HepG2 (cell line): Measurements from ENCODE around the gene ZSCAN31. TPM values are rescaled to one million over a fixed set of nuclear protein-coding genes. Genes with fewer than 3 reads are reported as not detected.
A peak's percentile ranks its signal among the peaks of the same experiment; 100 is the strongest.
"Not testable (repeated sequence)": the region's sequence is repeated elsewhere in the genome, so short reads cannot be mapped to it uniquely, and the experiment has no call there.

Experiments
- ATAC-seq: fragments of 200-7000 bp; cut with Tn5 transposase; 3 replicates; pipeline ENCODE4 v1.9.1; 2020; ENCODE audit warnings: mild to moderate bottlenecking, moderate library complexity
- BruUV-seq: library from RNA; stranded (reverse); fragments of 400-500 nt; replicated peaks from 2 replicates; lab custom pipeline; 2021; lab: Mats Ljungman, UMichigan
- CTCF ChIA-PET: fragments of 300-600 bp; formaldehyde crosslinking; extraction: SDS; loops from one replicate; lab custom pipeline; 2021; ENCODE audit warnings: low total read pairs, inconsistent platforms, low intra/inter-chr PET ratio; lab: Yijun Ruan, JAX
- POLR2A ChIA-PET: fragments of 350-600 bp; sonication (Branson Sonifier 250); formaldehyde crosslinking; loops from one replicate; lab custom pipeline; 2020; ENCODE audit warnings: antibody characterized with exemption, inconsistent platforms; lab: Yijun Ruan, JAX
- DNase-seq: peaks from one replicate; pipeline ENCODE4 v3.0.0-alpha.2; 2015; ENCODE audit warnings: low spot score
- FAIRE-seq: peaks from 3 replicates; lab custom pipeline; 2011; peaks lifted over from hg19 to GRCh38; lab: Jason Lieb, UNC
- H2AFZ ChIP-seq: one replicate; pipeline ENCODE4 v1.6.1; 2011; ENCODE audit warnings: low read length, inconsistent platforms
- H3K27ac ChIP-seq: fragments of 300-600 bp; 3 replicates; pipeline ENCODE4 v1.8.0; 2011; ENCODE audit warnings: mixed run types, mild to moderate bottlenecking, mixed read lengths, low read length, inconsistent platforms; ENCODE audit not compliant: insufficient read depth; ENCODE audit errors: extremely low read length
- H3K27me3 ChIP-seq, 2 experiments: fragments of 200-600 bp in 1 of 2; 2 replicates in 1 of 2; 3 replicates in 1 of 2; pipeline versions ENCODE4 v1.6.0 to v1.8.0; 2011; ENCODE audit warnings: low read length in 2 of 2, mild to moderate bottlenecking in 2 of 2, moderate library complexity in 2 of 2, inconsistent platforms in 1 of 2; ENCODE audit not compliant: insufficient read depth in 2 of 2, control insufficient read depth in 1 of 2
- H3K36me3 ChIP-seq, 2 experiments: fragments of 200-600 bp in 1 of 2; replicated peaks in 1 of 2; 2 replicates in 1 of 2; 3 replicates in 1 of 2; pipeline versions ENCODE4 v1.5.1 to v1.8.0; 2011; ENCODE audit warnings: low read length in 2 of 2, inconsistent platforms in 1 of 2; ENCODE audit not compliant: insufficient read depth in 2 of 2, control insufficient read depth in 1 of 2
- H3K4me1 ChIP-seq: 2 replicates; pipeline ENCODE4 v1.5.1; 2012; ENCODE audit warnings: low read length, inconsistent platforms; ENCODE audit not compliant: insufficient read depth
- H3K4me2 ChIP-seq: 2 replicates; pipeline ENCODE4 v1.6.0; 2011; ENCODE audit warnings: low read depth, low read length, inconsistent platforms
- H3K4me3 ChIP-seq, 3 experiments: fragments of 200-600 bp in 1 of 3; sonication (generic), shearing (Covaris generic) in 1 of 3; replicated peaks in 1 of 3; 2 replicates each; pipeline ENCODE4 v1.5.1; 2011 to 2016; ENCODE audit warnings: low read length in 3 of 3, inconsistent platforms in 2 of 3, low read depth in 2 of 3, mild to moderate bottlenecking in 2 of 3, control low read depth in 1 of 3, mixed read lengths in 1 of 3; ENCODE audit not compliant: insufficient read depth in 1 of 3
- H3K79me2 ChIP-seq: one replicate; pipeline ENCODE4 v1.6.1; 2011; ENCODE audit warnings: low read length, inconsistent platforms; ENCODE audit not compliant: insufficient read depth
- H3K9ac ChIP-seq: 2 replicates; pipeline ENCODE4 v1.6.0; 2011; ENCODE audit warnings: mild to moderate bottlenecking, low read depth, low read length, inconsistent platforms; ENCODE audit not compliant: insufficient read depth
- H3K9me3 ChIP-seq: 2 replicates; pipeline ENCODE4 v1.5.1; 2012; ENCODE audit warnings: mild to moderate bottlenecking, low read length
- H4K20me1 ChIP-seq: 2 replicates; pipeline ENCODE4 v1.6.0; 2011; ENCODE audit warnings: inconsistent platforms, mild to moderate bottlenecking, low read length, moderate library complexity; ENCODE audit not compliant: insufficient read depth
- ZFP1 ChIP-seq: IDR thresholded peaks from 2 replicates; pipeline ENCODE4 v1.6.1; 2016
- ZNF576 ChIP-seq: sonication (generic); formaldehyde crosslinking; IDR thresholded peaks from 2 replicates; pipeline ENCODE4 v1.4.0; 2020; ENCODE audit warnings: mild to moderate bottlenecking, missing genetic modification reagents
- ZNF629 ChIP-seq: sonication (generic); formaldehyde crosslinking; conservative IDR thresholded peaks from 2 replicates; pipeline ENCODE4 v1.5.0; 2020; ENCODE audit warnings: missing genetic modification reagents
- WGBS: methylation state at CpG from one replicate; pipeline ENCODE4 v1.1.6; 2017; ENCODE audit warnings: low lambda C conversion rate; 5-methylcytosine and 5-hydroxymethylcytosine counted together
- in situ Hi-C: cut with HindIII; loops from 2 replicates; pipeline ENCODE4 v1.10.0; 2017; ENCODE audit warnings: low pct_unique_long_range_greater_than_20kb; ENCODE audit not compliant: extremely low pct_ligation_motif_present
- intact Hi-C: fragments of 100-400 bp; cut with micrococcal nuclease; formaldehyde crosslinking; loops from one replicate; pipeline ENCODE4 v1.10.0; 2022; ENCODE audit not compliant: unreplicated experiment
- polyA plus RNA-seq, 8 experiments: library from polyadenylated mRNA; depleted of rRNA in 3 of 8; stranded (reverse) in 7 of 8; unstranded in 1 of 8; fragments of >200 nt; fragmentation: Illumina TruSeq in 4 of 8; extraction: Trizol in 4 of 8; gene quantifications; 2 replicates each; pipeline versions ENCODE4 v1.2.1 to v1.2.3, GENCODE V29; 2011 to 2016; ENCODE audit warnings: low read depth in 4 of 8, missing spikeins in 1 of 8, mixed read lengths in 1 of 8; ENCODE audit not compliant: insufficient read depth in 1 of 8
- total RNA-seq, 5 experiments: library from RNA; depleted of rRNA; stranded (reverse); fragments of >200 nt; fragmentation: Illumina TruSeq; extraction: Trizol; gene quantifications; 2 replicates each; pipeline ENCODE4 v1.2.3, GENCODE V29; 2016; ENCODE audit warnings: low read depth in 1 of 5

Gene ZSCAN31
- total and polyA plus RNA-seq, 2 of the 13 experiments (the other 11 are each of a cell fraction or from before 2014, with no cell fraction given) = 5.3 to 6.2 TPM

DNA sequence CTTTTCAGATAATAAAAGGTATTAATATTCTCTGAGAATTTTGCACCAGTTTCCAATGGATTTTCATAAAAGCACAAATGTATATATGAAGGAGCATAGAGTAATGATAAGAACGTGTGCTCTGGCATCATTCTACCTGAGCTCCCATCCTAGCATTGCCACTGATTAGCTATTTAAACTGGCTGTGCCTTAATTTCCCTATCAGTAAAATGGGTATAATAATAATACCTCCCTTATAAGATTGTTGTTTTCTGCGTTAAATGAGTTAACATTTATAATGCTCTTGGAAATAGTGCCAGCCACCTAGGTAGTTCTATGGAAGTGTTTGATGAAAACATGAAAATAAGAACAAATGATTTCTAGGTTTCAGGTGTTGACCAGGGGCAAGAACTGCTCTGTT is 25.0 kb upstream of the ZSCAN31 start:
- Histone ChIP-seq H3K4me1 (peaks cover 11% of the 10 kb centered on the region), H3K9ac (no peak overlapping the region), H3K36me3 (peaks cover 9 to 20% of the 10 kb centered on the region in 2 experiments; a peak in 4 of 5 replicates), H3K27me3 (no peaks in the 10 kb centered on the region; a peak in 1 of 5 replicates), H3K4me2 (no peak overlapping the region), H4K20me1 (no peaks in the 10 kb centered on the region), H3K27ac (no peak overlapping the region), H3K4me3 (no peak overlapping the region), H3K79me2 (no peaks in the 10 kb centered on the region), H2AFZ (no peak overlapping the region), H3K9me3 (no peaks in the 10 kb centered on the region)
- TF ChIP-seq ZNF629 (CRISPR knock-in tag) = peak; percentile 69
- no peak for TF ChIP-seq ZFP1 (CRISPR knock-in tag)
- no peak for TF ChIP-seq ZNF576 (CRISPR knock-in tag)
- intact Hi-C loops = no loop called here
- DNase-seq (no peak), FAIRE-seq (no peak), ATAC-seq (no peak)
- ChIA-PET POLR2A (no interaction called here), CTCF (no interaction called here)
- WGBS = 97% methylated on average over 2 of the region's 2 CpGs
- in situ Hi-C loops = no loop called here
- no TSS peak for BruUV-seq

GRCh38 chr6:28359562-28359961 is 23.6 kb upstream of the ZSCAN31 start:
- H3K4me3 ChIP-seq, H3K4me2 ChIP-seq, H3K9me3 ChIP-seq, DNase-seq, H3K27ac ChIP-seq, FAIRE-seq, H3K79me2 ChIP-seq, BruUV-seq, POLR2A ChIA-PET, H3K27me3 ChIP-seq, intact Hi-C loops, H4K20me1 ChIP-seq, H2AFZ ChIP-seq, ATAC-seq, CTCF ChIA-PET, H3K9ac ChIP-seq: not testable (repeated sequence)
- WGBS = 96% methylated on average over 15 of the region's 16 CpGs
- H3K36me3 ChIP-seq = peaks cover 4 to 11% of the 10 kb centered on the region in 2 experiments; a peak in 3 of 5 replicates
- H3K4me1 ChIP-seq = peaks cover 23% of the 10 kb centered on the region
- in situ Hi-C loops = loop anchor here (5.0 kb wide), 1 partner anchor 227 kb away; no protein-coding TSS in a partner anchor
